WERI-Rb-1 (cell line): Measurements from ENCODE around the gene ZBTB11.
A peak's percentile ranks its signal among the peaks of the same experiment; 100 is the strongest.
"Not testable (repeated sequence)": the region's sequence is repeated elsewhere in the genome, so short reads cannot be mapped to it uniquely, and the experiment has no call there.

ENCODE experiments used
- DNase-seq: peaks from one replicate; pipeline ENCODE4 v3.0.0-alpha.2; 2020
- H3K27ac ChIP-seq: fragments of 250-450 bp; sonication (Bioruptor Pico); 2 replicates; pipeline ENCODE4 v1.5.1; 2020; ENCODE audit warnings: mild to moderate bottlenecking, moderate library complexity
- H3K27me3 ChIP-seq: fragments of 250-450 bp; sonication (Bioruptor Pico); 2 replicates; pipeline ENCODE4 v1.5.1; 2021; ENCODE audit warnings: mild to moderate bottlenecking, low read depth, moderate library complexity; ENCODE audit not compliant: insufficient read depth, severe bottlenecking
- H3K36me3 ChIP-seq: fragments of 250-450 bp; sonication (Bioruptor Pico); 2 replicates; pipeline ENCODE4 v1.5.1; 2020; ENCODE audit warnings: mild to moderate bottlenecking, moderate library complexity
- H3K4me3 ChIP-seq: 2 replicates; pipeline ENCODE4 v1.5.1; 2011; ENCODE audit warnings: low read depth, mild to moderate bottlenecking, control low read depth, low read length
- H3K9me3 ChIP-seq: fragments of 250-450 bp; sonication (Bioruptor Pico); 2 replicates; pipeline ENCODE4 v1.5.1; 2021; ENCODE audit warnings: mild to moderate bottlenecking, moderate library complexity; ENCODE audit not compliant: severe bottlenecking
- CTCF ChIP-seq: IDR thresholded peaks from 2 replicates; pipeline ENCODE4 v1.5.1; 2011; ENCODE audit warnings: low read depth, mild to moderate bottlenecking, control low read depth, inconsistent platforms, low read length

Gene ZBTB11

DNA sequence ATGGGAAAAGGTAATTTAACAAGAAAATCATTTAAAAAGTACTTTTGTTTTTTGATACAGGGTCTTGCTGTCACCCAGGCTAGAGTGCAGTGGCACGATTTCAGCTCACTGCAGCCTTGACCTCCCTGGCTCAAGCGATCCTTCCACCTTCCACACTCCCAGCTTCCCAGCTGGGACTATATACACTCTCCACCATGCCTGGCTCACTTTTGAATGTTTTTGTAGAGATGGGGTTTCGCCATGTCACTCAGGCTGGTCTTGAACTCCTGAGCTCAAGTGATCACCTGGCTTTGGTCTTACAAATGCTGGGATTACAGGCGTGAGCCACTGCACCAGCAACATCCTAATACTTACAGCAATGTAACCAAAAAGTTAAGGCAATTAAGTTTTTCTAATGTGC lies 3.5 kb upstream of the ZBTB11 start:
- H3K4me3 ChIP-seq = no peak overlapping the region
- no peak overlapping the region for H3K27ac ChIP-seq
- no peak for TF ChIP-seq CTCF
- no peaks in the 10 kb centered on the region for H3K9me3 ChIP-seq
- no peaks in the 10 kb centered on the region for H3K27me3 ChIP-seq
- peaks cover 61% of the 10 kb centered on the region for H3K36me3 ChIP-seq
- no peak for DNase-seq

- not testable (repeated sequence) for H3K27ac ChIP-seq, DNase-seq
- H3K36me3 ChIP-seq = peaks cover 45% of the 10 kb centered on the region
These were observed 1.9 kb upstream of the ZBTB11 start for GRCh38 chr3:101678837-101679236.

GRCh38 chr3:101677436-101678286 lies 729 bp upstream of the ZBTB11 start:
- Histone ChIP-seq H3K36me3 (peaks cover 33% of the 10 kb centered on the region), H3K27me3 (no peaks in the 10 kb centered on the region), H3K9me3 (no peaks in the 10 kb centered on the region), H3K4me3 (peak overlapping the region; percentile 74), H3K27ac (peak overlapping the region; percentile 24)
- no peak for TF ChIP-seq CTCF
- peak; percentile 56 for DNase-seq

More at GRCh38 chr3:101678837-101679236, 1.9 kb upstream of the ZBTB11 start:
- not testable (repeated sequence) for H3K9me3 ChIP-seq, H3K27me3 ChIP-seq, H3K4me3 ChIP-seq

DNA sequence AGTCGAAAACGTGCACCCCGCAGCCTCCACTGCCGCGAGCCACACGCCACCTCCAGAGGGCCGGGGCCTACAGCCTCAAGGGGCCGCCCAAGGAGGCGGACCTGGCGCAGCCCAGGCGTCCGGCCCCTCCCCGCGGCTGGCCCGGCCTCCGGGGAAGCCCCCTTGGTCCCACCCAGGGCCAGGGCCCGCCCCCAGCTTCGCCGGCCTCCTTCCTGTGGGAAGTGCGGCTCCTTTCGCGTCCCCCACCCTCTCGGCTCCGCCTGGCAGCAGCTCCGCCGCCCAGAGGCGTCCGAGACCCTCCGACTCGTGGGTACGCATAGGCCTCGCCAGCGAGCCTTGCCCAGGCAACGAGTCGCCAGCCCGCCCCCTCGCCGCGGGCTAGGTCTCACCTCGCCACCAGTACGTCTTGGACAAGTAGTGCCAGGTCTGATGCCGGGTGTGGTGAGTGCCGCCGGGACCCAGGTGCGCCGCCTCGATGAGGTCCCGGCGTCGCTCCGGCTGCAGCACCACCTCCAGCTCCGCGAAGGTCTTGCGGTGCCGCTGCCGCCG lies 642 bp downstream of the ZBTB11 start:
- H3K27me3 ChIP-seq = no peaks in the 10 kb centered on the region
- H3K9me3 ChIP-seq = no peaks in the 10 kb centered on the region
- H3K27ac ChIP-seq = peak overlapping the region; percentile 79
- peak overlapping the region; percentile 74 for H3K4me3 ChIP-seq
- peak; percentile 97 for DNase-seq
- H3K36me3 ChIP-seq = peaks cover 28% of the 10 kb centered on the region
- TF ChIP-seq CTCF = no peak

GRCh38 chr3:101675709-101676215 lies 1.2 kb downstream of the ZBTB11 start:
- no peaks in the 10 kb centered on the region for H3K27me3 ChIP-seq
- no peaks in the 10 kb centered on the region for H3K9me3 ChIP-seq
- H3K27ac ChIP-seq = peak overlapping the region; percentile 79
- H3K4me3 ChIP-seq = peak overlapping the region; percentile 74
- no peak for TF ChIP-seq CTCF
- peak; percentile 22 for DNase-seq
- H3K36me3 ChIP-seq = peaks cover 28% of the 10 kb centered on the region

GRCh38 chr3:101674518-101674917 lies 2.4 kb downstream of the ZBTB11 start:
- no peak overlapping the region for H3K27ac ChIP-seq
- H3K36me3 ChIP-seq = peaks cover 25% of the 10 kb centered on the region
- no peak for TF ChIP-seq CTCF
- no peaks in the 10 kb centered on the region for H3K27me3 ChIP-seq
- H3K4me3 ChIP-seq = no peak overlapping the region
- DNase-seq = no peak
- no peaks in the 10 kb centered on the region for H3K9me3 ChIP-seq
